ENCODE results near the gene CDHR4.

CDHR4 gene

DNA sequence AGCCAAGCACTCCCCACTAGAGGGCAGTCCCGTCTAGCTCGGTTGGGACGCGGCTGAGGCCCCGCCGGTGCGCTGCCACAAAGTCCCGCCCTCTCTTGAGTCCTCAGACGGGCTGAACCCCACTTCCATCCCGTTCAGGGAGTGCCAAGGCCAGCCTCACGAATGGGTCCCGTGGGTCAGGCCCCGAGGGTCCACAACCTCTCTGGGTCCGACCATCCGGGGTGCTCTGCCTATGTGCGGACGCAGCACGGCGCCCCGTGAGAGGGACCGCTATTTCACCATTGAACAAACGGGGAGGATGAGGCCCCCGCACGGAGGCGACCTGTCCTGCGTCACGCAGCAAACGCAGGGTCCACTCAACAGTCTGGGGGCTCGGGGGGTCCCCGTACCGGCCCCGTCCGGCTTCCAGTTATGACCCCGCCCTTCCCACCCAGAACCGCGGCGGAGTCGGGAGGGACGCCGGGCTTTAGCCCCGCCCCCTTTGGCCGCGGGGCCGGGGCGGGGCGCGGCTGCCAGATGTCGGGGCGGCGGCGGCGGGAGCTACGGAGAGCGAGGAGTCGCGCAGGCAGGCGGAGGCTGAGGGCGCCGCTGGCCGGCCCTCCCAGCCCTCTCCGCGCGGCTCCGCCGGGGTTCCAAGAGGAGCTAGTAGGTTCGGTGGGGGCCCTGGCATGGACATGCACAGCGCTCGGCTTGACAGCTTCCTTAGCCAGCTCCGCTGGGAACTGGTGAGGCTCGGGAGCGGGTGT, 3.2 kb upstream of the CDHR4 start, which contains the start of gene INKA1:
Gene INKA1 (plus strand): TSS at position 543 of the 746 bp plus-strand sequence. CDS start 132 bp downstream, at position 675.
- H3K27me3 ChIP-seq (ENCODE audit: control insufficient read depth in 1 of 2, insufficient read depth in 2 of 2, low read length in 2 of 2): no peaks in the 10 kb centered on the region
- H3K9ac ChIP-seq (ENCODE audit: low read length): peak within 1 kb of the TSS; percentile 65
- H3K9me3 ChIP-seq (ENCODE audit: low read length): no peaks in the 10 kb centered on the region
- peak within 1 kb of the TSS; percentile 92 for H3K27ac ChIP-seq (ENCODE audit: low read depth, low read length)
- H3K36me3 ChIP-seq (ENCODE audit: insufficient read depth, low read length): no peaks in the 10 kb centered on the region
- peaks cover 31% of the 10 kb centered on the region for H3K4me1 ChIP-seq (ENCODE audit: insufficient read depth, low read length)
- H3K4me3 ChIP-seq (ENCODE audit: low read depth in 1 of 2, low read length in 2 of 2): peak within 1 kb of the TSS; percentile 75 to 84

DNA sequence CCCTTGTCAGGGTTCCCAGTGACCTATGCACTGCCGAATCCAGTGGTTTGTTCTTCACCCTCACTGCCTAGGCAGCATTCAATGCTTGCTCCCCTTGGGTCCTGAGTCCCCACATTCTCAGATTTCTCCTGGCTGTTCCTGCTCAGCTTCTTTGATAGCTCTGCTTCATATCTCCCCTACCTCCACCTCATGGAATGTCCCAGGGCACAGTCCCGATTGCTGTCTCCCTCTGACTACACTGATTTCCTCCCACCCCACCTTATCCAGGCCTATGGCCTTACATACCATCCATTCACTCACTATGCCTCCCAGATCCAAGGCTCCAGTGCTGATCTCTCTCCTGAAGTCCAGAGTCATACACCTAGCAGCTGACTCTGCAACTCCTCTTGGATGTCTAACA, 1.5 kb upstream of the CDHR4 start:
- Histone ChIP-seq H3K9ac (ENCODE audit: low read length) (no peak overlapping the region), H3K9me3 (ENCODE audit: low read length) (no peaks in the 10 kb centered on the region), H3K27ac (ENCODE audit: low read depth, low read length) (no peak overlapping the region), H3K27me3 (ENCODE audit: control insufficient read depth in 1 of 2, insufficient read depth in 2 of 2, low read length in 2 of 2) (no peaks in the 10 kb centered on the region), H3K4me1 (ENCODE audit: insufficient read depth, low read length) (peaks cover 22% of the 10 kb centered on the region), H3K4me3 (ENCODE audit: low read depth in 1 of 2, low read length in 2 of 2) (no peak overlapping the region), H3K36me3 (ENCODE audit: insufficient read depth, low read length) (no peaks in the 10 kb centered on the region)

DNA sequence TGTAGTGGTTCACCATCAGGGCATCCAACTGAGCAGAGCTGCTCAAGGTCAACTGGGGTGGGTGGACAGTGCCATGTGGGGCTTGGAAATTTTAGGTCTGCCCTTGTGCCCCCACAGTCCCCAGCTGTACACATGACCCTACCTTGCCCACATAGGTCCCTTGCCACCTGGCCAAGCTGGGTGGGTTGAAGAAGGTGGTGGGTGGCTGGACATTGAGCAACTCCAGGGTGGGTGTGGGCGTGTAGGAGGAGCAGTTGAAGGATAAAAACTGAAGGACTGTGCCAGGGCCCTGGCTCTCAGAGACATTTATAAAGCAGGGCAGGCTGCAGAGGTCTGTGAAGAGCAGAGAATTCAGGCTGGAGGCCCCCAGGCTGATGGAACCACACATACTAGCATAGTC, 568 bp downstream of the CDHR4 start:
- Histone ChIP-seq H3K27me3 (ENCODE audit: control insufficient read depth in 1 of 2, insufficient read depth in 2 of 2, low read length in 2 of 2) (no peaks in the 10 kb centered on the region), H3K36me3 (ENCODE audit: insufficient read depth, low read length) (no peaks in the 10 kb centered on the region), H3K9me3 (ENCODE audit: low read length) (no peaks in the 10 kb centered on the region), H3K4me3 (ENCODE audit: low read depth in 1 of 2, low read length in 2 of 2) (no peak overlapping the region), H3K4me1 (ENCODE audit: insufficient read depth, low read length) (peaks cover 10% of the 10 kb centered on the region), H3K27ac (ENCODE audit: low read depth, low read length) (no peak overlapping the region), H3K9ac (ENCODE audit: low read length) (no peak overlapping the region)

DNA sequence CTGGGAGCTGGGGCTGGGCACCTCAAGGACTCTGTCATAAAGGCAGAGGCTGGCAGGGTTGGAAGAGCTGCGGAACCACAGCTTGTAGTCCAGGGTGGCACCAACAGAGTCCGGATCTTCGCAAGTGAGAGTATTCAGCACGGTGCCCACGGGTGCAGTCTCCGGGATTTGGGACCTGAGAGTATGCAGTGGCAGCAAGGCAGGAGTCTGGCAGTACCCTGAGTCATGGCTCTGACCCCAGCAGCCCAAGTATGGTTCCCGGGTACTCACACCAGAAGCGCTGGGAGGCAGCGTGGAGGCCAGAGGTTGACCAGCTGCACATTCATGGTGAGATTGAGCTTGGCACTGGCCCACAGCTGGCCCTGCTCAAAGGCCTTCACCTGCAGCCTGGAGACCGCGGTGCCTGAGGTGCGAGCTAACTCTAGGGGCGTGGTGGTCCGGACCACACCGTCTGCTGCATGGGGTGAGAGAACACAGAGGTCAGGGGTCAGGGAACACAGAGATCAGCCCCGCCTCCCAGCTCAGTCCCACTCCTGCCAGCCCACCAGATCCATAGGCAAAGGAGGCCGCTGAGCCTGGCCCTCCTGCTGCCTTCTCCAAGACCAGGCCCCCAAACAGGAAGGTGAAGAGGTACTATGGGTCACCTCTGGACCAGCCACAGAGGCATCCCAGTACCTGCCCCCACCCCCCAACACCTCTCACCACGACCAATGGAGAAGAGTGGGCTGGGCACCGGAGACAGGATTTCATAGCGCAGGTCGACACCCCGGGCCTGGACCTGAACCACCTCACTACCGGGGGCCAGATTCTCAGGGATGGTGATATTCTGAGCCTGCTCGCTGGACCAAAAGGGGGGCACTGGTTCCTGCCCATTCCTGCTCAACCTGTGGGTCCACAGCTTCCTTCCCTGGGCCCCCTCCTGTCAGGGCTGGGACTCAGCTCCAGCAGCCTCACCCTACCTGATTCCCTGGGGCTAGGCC, 4.5 kb downstream of the CDHR4 start:
- Histone ChIP-seq H3K27me3 (ENCODE audit: control insufficient read depth in 1 of 2, insufficient read depth in 2 of 2, low read length in 2 of 2) (no peaks in the 10 kb centered on the region), H3K9me3 (ENCODE audit: low read length) (no peaks in the 10 kb centered on the region), H3K36me3 (ENCODE audit: insufficient read depth, low read length) (no peaks in the 10 kb centered on the region), H3K4me3 (ENCODE audit: low read depth in 1 of 2, low read length in 2 of 2) (no peak overlapping the region), H3K27ac (ENCODE audit: low read depth, low read length) (no peak overlapping the region), H3K9ac (ENCODE audit: low read length) (no peak overlapping the region), H3K4me1 (ENCODE audit: insufficient read depth, low read length) (no peaks in the 10 kb centered on the region)

DNA sequence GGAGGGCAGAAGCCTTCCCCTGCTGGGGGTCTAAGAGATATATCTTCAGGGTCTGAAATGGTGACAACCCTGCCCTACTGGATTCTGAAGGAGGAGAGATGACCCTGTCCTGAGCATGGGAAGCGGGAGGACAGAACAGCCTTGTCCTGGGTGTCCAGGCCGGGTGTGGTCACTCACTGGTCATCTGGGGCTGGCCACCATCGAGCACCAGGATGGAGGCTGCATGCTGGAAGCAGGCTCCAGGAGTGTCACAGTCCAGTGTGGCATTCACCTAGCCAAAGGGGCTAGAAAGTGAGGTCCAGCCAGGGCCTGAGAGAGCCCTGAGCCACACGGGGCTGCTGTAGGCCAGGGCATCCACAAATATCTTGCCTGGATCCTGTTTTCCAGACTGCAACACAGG, 5.2 kb downstream of the CDHR4 start:
- Histone ChIP-seq H3K4me1 (ENCODE audit: insufficient read depth, low read length) (no peaks in the 10 kb centered on the region), H3K9me3 (ENCODE audit: low read length) (no peaks in the 10 kb centered on the region), H3K4me3 (ENCODE audit: low read depth in 1 of 2, low read length in 2 of 2) (no peak overlapping the region), H3K27ac (ENCODE audit: low read depth, low read length) (no peak overlapping the region), H3K36me3 (ENCODE audit: insufficient read depth, low read length) (no peaks in the 10 kb centered on the region), H3K27me3 (ENCODE audit: control insufficient read depth in 1 of 2, insufficient read depth in 2 of 2, low read length in 2 of 2) (no peaks in the 10 kb centered on the region), H3K9ac (ENCODE audit: low read length) (no peak overlapping the region)

DNA sequence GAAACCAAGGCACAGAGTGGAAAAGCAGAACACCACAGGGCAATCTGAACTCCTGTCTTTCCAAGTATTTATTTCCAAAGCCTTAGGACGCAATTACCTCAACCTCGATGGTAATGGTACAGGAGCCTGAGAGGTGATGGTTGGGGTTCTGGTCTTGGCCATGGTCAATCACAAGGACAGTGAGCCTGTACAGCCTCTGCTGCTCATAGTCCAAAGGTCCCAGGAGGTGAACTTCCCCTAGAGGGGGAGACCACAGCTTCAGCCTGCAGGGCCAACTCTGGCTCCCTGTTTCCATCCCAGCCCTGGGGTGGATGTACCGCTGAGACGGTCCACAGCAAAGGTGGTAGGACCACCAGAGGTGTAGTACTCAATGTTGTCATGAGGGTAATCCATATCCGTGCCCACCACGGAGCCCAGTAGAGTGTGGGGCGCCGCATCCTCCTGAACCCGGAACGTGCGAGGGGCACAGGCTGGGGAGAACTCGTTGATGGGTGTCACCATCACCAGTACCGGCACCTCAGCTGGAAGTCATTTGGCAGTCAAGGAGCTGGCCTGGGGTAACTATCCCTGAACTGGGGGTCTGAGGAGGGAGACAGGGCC, 6.1 kb downstream of the CDHR4 start:
- no peaks in the 10 kb centered on the region for H3K27me3 ChIP-seq (ENCODE audit: control insufficient read depth in 1 of 2, insufficient read depth in 2 of 2, low read length in 2 of 2)
- H3K4me1 ChIP-seq (ENCODE audit: insufficient read depth, low read length): no peaks in the 10 kb centered on the region
- H3K4me3 ChIP-seq (ENCODE audit: low read depth in 1 of 2, low read length in 2 of 2): no peak overlapping the region
- H3K9ac ChIP-seq (ENCODE audit: low read length): no peak overlapping the region
- no peaks in the 10 kb centered on the region for H3K36me3 ChIP-seq (ENCODE audit: insufficient read depth, low read length)
- no peak overlapping the region for H3K27ac ChIP-seq (ENCODE audit: low read depth, low read length)
- no peaks in the 10 kb centered on the region for H3K9me3 ChIP-seq (ENCODE audit: low read length)

DNA sequence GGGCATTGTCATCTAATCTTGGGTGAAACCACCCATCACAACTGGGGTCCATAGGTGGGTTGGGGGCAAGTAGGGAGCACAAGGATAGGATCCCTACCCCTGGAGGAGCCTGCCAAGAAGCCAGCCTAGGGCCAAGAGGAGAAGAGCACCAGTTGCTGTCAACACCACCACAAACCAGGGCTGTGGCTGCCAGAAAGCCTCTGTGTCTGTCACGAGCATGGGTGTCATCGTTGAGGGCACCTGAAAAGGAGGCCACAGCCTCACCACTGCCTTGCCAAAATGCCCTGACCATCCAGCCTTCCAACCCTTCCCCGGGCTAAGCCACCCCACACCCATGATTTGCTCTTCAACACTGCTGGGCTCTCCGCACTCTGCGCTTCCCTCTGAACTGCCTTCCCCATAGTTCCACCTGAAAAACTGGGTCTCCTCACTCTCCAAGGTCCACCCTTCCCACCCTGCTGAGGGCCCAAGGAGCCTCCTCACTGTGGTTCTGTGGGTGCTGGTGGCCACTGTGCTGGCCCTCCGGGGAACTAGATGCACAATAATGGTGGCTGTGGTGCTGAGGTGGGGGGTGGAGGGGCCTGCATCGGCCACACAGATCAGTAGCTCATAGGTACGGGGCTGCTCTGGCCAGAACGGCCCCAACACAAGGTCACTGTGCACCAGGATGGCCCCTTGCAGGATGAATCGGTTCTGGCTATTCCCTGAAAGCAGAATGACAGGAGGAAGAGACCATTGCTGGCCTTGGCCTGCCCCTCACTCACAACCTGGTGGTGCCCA, 7.1 kb downstream of the CDHR4 start:
- Histone ChIP-seq H3K36me3 (ENCODE audit: insufficient read depth, low read length) (no peaks in the 10 kb centered on the region), H3K4me1 (ENCODE audit: insufficient read depth, low read length) (no peaks in the 10 kb centered on the region), H3K4me3 (ENCODE audit: low read depth in 1 of 2, low read length in 2 of 2) (no peak overlapping the region), H3K27me3 (ENCODE audit: control insufficient read depth in 1 of 2, insufficient read depth in 2 of 2, low read length in 2 of 2) (no peaks in the 10 kb centered on the region), H3K9me3 (ENCODE audit: low read length) (no peaks in the 10 kb centered on the region), H3K27ac (ENCODE audit: low read depth, low read length) (no peak overlapping the region), H3K9ac (ENCODE audit: low read length) (no peak overlapping the region)

DNA sequence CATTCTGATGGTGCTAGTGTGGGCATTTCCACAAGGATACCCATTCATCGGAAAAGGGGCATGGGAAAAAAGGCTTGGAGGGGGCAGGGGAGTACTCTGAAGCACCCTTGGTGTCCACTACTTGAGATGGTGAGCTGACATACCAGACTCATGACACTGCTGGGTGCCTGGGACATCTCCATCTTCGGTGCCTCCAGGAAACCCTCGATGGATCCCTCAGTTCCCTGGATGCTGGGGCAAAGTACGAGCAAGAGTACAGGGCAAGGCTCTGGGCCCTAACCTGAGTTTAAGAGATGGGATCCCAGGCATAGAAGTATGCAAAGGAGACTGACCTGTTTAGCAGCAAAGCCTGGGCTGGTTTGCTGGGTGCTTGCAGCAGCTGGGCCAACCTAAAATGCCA, 8.1 kb downstream of the CDHR4 start:
- Histone ChIP-seq H3K9ac (ENCODE audit: low read length) (no peak overlapping the region), H3K36me3 (ENCODE audit: insufficient read depth, low read length) (no peaks in the 10 kb centered on the region), H3K9me3 (ENCODE audit: low read length) (no peaks in the 10 kb centered on the region), H3K27me3 (ENCODE audit: control insufficient read depth in 1 of 2, insufficient read depth in 2 of 2, low read length in 2 of 2) (no peaks in the 10 kb centered on the region), H3K4me3 (ENCODE audit: low read depth in 1 of 2, low read length in 2 of 2) (no peak overlapping the region), H3K27ac (ENCODE audit: low read depth, low read length) (no peak overlapping the region), H3K4me1 (ENCODE audit: insufficient read depth, low read length) (peaks cover 8% of the 10 kb centered on the region)

DNA sequence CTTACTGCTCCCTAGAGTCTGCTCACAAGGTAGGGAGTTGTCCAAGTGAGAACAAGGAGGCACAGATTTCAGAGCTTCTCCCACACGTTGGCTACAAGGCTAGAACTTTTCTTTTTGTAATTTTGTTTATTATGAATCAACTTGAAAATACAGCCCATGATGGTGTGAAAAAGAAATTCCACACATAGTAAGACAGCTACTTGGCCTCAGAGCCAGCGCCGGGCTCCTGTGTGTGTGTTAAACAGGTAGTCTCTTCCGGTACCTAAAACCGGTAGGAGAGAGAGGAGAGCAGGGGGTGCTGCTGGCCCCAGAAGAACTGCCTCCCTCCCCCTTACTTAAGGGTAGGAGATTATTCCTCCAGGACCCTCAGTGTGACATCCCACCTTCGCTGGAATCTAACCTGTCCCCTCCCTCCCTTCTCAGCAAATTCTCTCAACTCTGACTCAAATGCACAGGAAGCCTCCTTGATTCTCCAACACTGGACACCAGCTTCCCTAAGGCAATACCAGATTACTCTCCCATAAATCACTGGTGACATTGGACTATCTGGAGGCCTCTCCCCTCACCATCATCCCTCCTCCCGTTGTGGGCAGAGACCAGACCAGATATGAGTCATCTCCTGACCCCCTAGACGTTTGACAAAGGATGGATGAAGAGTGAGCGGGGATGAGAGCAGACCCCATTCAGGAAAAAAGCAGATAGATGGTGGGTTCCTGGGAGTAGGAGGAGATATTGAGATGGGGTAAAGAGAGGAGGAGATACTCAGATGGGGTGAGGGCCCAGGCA, 8.9 kb downstream of the CDHR4 start:
- no peaks in the 10 kb centered on the region for H3K27me3 ChIP-seq (ENCODE audit: control insufficient read depth in 1 of 2, insufficient read depth in 2 of 2, low read length in 2 of 2)
- no peaks in the 10 kb centered on the region for H3K36me3 ChIP-seq (ENCODE audit: insufficient read depth, low read length)
- no peak overlapping the region for H3K4me3 ChIP-seq (ENCODE audit: low read depth in 1 of 2, low read length in 2 of 2)
- H3K9ac ChIP-seq (ENCODE audit: low read length): no peak overlapping the region
- H3K27ac ChIP-seq (ENCODE audit: low read depth, low read length): no peak overlapping the region
- no peaks in the 10 kb centered on the region for H3K9me3 ChIP-seq (ENCODE audit: low read length)
- H3K4me1 ChIP-seq (ENCODE audit: insufficient read depth, low read length): peaks cover 8% of the 10 kb centered on the region

DNA sequence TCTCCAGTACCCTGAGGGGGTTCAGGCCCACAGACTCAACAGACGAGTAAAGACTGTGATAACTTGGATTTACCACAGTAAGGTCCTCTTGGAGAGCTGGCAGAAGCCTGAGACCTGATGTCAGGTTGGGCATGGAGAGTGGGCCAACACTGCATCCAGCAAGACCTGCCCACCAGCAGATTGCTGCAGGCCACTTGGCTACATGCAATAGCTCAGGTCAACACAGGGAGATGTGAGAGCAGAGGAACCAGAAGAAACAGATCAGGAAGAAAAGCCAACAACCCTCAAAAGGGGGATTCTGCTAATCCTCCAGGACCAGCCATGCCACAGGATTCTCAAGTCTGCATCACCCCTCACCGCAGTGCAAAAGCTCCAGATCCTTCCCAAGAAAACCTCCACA, 11.6 kb downstream of the CDHR4 start:
- Histone ChIP-seq H3K27ac (ENCODE audit: low read depth, low read length) (no peak overlapping the region), H3K4me3 (ENCODE audit: low read depth in 1 of 2, low read length in 2 of 2) (no peak overlapping the region), H3K4me1 (ENCODE audit: insufficient read depth, low read length) (peaks cover 24% of the 10 kb centered on the region), H3K36me3 (ENCODE audit: insufficient read depth, low read length) (peaks cover 5% of the 10 kb centered on the region), H3K27me3 (ENCODE audit: control insufficient read depth in 1 of 2, insufficient read depth in 2 of 2, low read length in 2 of 2) (no peaks in the 10 kb centered on the region), H3K9me3 (ENCODE audit: low read length) (no peaks in the 10 kb centered on the region), H3K9ac (ENCODE audit: low read length) (no peak overlapping the region)
